Spleen (tissue), 7 donors: ENCODE data around the gene TAGLN2.

Experiments used
- POLR2A ChIP-seq, 3 donors: fragments of 450-650 bp; IDR thresholded peaks; one replicate each; pipeline ENCODE4 v1.5.1; 2017; ENCODE audit warnings: antibody characterized with exemption in 3 of 3, mild to moderate bottlenecking in 1 of 3
- POLR2AphosphoS5 ChIP-seq, 3 donors: sonication (generic); formaldehyde crosslinking; IDR thresholded peaks; one replicate each; pipeline ENCODE4 v1.5.1; 2017; ENCODE audit warnings: antibody characterized with exemption in 3 of 3
- TF ChIP-seq, protein P1 (sequence below), 11 experiments: fragments of 200-600 bp in 7 of 11; fragments of 450-650 bp in 4 of 11; sonication (generic) in 4 of 11; IDR thresholded peaks in 8 of 11; conservative IDR thresholded peaks in 3 of 11; 1 replicate in 7 of 11; 2 replicates in 4 of 11; pipeline versions ENCODE4 v1.4.0 to v1.8.0; 2016 to 2021; ENCODE audit warnings: antibody characterized with exemption in 11 of 11, inconsistent platforms in 4 of 11, mild to moderate bottlenecking in 1 of 11
- donor health status: DM: no; HTN: no; CAD: no; lungs with moderate emphysema.
- donor health status: DM: no; HTN: no; CAD: no.
- donor health status: DM: no; HTN: no; CAD: no.

DNA sequence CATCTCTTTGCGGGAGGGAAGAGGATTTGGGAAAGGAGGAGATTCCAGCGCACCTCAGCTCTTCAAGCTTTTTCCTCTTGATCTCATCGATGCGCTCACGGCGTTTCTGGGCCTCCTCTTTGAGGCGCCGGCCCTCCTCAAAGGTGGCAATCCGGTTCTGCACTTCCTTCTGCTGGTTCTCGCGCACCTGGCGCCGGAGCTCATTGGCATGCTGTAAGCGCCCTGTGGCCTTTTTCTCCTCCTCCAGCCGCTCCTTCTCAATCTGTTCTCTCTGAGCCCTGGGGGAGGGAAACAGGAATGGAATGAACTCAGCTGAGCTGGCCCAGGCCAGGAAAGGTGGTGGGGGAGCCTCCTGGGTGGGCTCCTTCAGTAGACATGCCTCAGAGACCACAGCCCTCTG lies 52.4 kb downstream of the TAGLN2 start:
- TF ChIP-seq, protein P1, sequence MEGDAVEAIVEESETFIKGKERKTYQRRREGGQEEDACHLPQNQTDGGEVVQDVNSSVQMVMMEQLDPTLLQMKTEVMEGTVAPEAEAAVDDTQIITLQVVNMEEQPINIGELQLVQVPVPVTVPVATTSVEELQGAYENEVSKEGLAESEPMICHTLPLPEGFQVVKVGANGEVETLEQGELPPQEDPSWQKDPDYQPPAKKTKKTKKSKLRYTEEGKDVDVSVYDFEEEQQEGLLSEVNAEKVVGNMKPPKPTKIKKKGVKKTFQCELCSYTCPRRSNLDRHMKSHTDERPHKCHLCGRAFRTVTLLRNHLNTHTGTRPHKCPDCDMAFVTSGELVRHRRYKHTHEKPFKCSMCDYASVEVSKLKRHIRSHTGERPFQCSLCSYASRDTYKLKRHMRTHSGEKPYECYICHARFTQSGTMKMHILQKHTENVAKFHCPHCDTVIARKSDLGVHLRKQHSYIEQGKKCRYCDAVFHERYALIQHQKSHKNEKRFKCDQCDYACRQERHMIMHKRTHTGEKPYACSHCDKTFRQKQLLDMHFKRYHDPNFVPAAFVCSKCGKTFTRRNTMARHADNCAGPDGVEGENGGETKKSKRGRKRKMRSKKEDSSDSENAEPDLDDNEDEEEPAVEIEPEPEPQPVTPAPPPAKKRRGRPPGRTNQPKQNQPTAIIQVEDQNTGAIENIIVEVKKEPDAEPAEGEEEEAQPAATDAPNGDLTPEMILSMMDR (IDR thresholded peaks at IDR 0.05 in 8 of 11, conservative IDR thresholded peaks at IDR 0.05 in 3 of 11) = no peak
- TF ChIP-seq POLR2A (IDR thresholded peaks at IDR 0.05) = no peak
- no peak for TF ChIP-seq POLR2AphosphoS5 (IDR thresholded peaks at IDR 0.05)
